Measurements from ENCODE around the gene C4B.

Gene C4B

GRCh38 chr6:32074996-32075532 is 60.5 kb downstream of the C4B start:
- H3K36me3 ChIP-seq (ENCODE audit: insufficient read depth, low read length), result no peaks in the 10 kb centered on the region
- no peak overlapping the region for H3K4me3 ChIP-seq (ENCODE audit: low read depth in 1 of 2, low read length in 2 of 2)
- no peaks in the 10 kb centered on the region for H4K20me1 ChIP-seq (ENCODE audit: insufficient read depth, low read length)
- no peak for ATAC-seq (ENCODE audit: insufficient read depth, low read depth)
- H3K27ac ChIP-seq (ENCODE audit: low read length), result no peak overlapping the region
- TF ChIP-seq, protein P1, sequence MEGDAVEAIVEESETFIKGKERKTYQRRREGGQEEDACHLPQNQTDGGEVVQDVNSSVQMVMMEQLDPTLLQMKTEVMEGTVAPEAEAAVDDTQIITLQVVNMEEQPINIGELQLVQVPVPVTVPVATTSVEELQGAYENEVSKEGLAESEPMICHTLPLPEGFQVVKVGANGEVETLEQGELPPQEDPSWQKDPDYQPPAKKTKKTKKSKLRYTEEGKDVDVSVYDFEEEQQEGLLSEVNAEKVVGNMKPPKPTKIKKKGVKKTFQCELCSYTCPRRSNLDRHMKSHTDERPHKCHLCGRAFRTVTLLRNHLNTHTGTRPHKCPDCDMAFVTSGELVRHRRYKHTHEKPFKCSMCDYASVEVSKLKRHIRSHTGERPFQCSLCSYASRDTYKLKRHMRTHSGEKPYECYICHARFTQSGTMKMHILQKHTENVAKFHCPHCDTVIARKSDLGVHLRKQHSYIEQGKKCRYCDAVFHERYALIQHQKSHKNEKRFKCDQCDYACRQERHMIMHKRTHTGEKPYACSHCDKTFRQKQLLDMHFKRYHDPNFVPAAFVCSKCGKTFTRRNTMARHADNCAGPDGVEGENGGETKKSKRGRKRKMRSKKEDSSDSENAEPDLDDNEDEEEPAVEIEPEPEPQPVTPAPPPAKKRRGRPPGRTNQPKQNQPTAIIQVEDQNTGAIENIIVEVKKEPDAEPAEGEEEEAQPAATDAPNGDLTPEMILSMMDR (IDR thresholded peaks at IDR 0.05; ENCODE audit: borderline replicate concordance, extremely low read depth, low read length, poor library complexity, severe bottlenecking), result no peak
- TF ChIP-seq EZH2 (IDR thresholded peaks at IDR 0.05; ENCODE audit: borderline replicate concordance, low read depth, low read length, severe bottlenecking), result no peak
- no peak overlapping the region for H2AFZ ChIP-seq (ENCODE audit: low read depth, low read length)
- peaks cover 16% of the 10 kb centered on the region for H3K27me3 ChIP-seq (ENCODE audit: insufficient read depth, low read length, poor library complexity)
- DNase-seq, result no peak
- no peaks in the 10 kb centered on the region for H3K9me3 ChIP-seq (ENCODE audit: insufficient read depth, low read length, severe bottlenecking)
- no peak overlapping the region for H3K9ac ChIP-seq (ENCODE audit: low read depth, low read length)
- H3K4me2 ChIP-seq (ENCODE audit: insufficient read depth, low read length), result no peak overlapping the region
- H3K4me1 ChIP-seq (ENCODE audit: insufficient read depth, low read length), result no peaks in the 10 kb centered on the region
- no peaks in the 10 kb centered on the region for H3K79me2 ChIP-seq (ENCODE audit: insufficient read depth, low read length)

GRCh38 chr6:32075781-32076180 is 61.2 kb downstream of the C4B start:
- Histone ChIP-seq H3K4me2 (ENCODE audit: insufficient read depth, low read length) (no peak overlapping the region), H3K9ac (ENCODE audit: low read depth, low read length) (no peak overlapping the region), H3K9me3 (ENCODE audit: insufficient read depth, low read length, severe bottlenecking) (no peaks in the 10 kb centered on the region), H2AFZ (ENCODE audit: low read depth, low read length) (no peak overlapping the region), H3K4me1 (ENCODE audit: insufficient read depth, low read length) (no peaks in the 10 kb centered on the region), H3K27ac (ENCODE audit: low read length) (no peak overlapping the region), H3K79me2 (ENCODE audit: insufficient read depth, low read length) (no peaks in the 10 kb centered on the region), H3K27me3 (ENCODE audit: insufficient read depth, low read length, poor library complexity) (peaks cover 21% of the 10 kb centered on the region), H3K4me3 (ENCODE audit: low read depth in 1 of 2, low read length in 2 of 2) (no peak overlapping the region), H4K20me1 (ENCODE audit: insufficient read depth, low read length) (no peaks in the 10 kb centered on the region), H3K36me3 (ENCODE audit: insufficient read depth, low read length) (no peaks in the 10 kb centered on the region)
- DNase-seq (no peak), ATAC-seq (ENCODE audit: insufficient read depth, low read depth) (no peak)
- TF ChIP-seq EZH2 (IDR thresholded peaks at IDR 0.05; ENCODE audit: borderline replicate concordance, low read depth, low read length, severe bottlenecking), result no peak
- TF ChIP-seq, protein P1 (IDR thresholded peaks at IDR 0.05; ENCODE audit: borderline replicate concordance, extremely low read depth, low read length, poor library complexity, severe bottlenecking), result no peak

GRCh38 chr6:32076321-32076809 is 61.8 kb downstream of the C4B start:
- Histone ChIP-seq H3K79me2 (ENCODE audit: insufficient read depth, low read length) (no peaks in the 10 kb centered on the region), H3K9ac (ENCODE audit: low read depth, low read length) (no peak overlapping the region), H4K20me1 (ENCODE audit: insufficient read depth, low read length) (no peaks in the 10 kb centered on the region), H3K4me2 (ENCODE audit: insufficient read depth, low read length) (no peak overlapping the region), H2AFZ (ENCODE audit: low read depth, low read length) (no peak overlapping the region), H3K4me3 (ENCODE audit: low read depth in 1 of 2, low read length in 2 of 2) (no peak overlapping the region), H3K9me3 (ENCODE audit: insufficient read depth, low read length, severe bottlenecking) (no peaks in the 10 kb centered on the region), H3K4me1 (ENCODE audit: insufficient read depth, low read length) (no peaks in the 10 kb centered on the region), H3K36me3 (ENCODE audit: insufficient read depth, low read length) (no peaks in the 10 kb centered on the region), H3K27ac (ENCODE audit: low read length) (no peak overlapping the region), H3K27me3 (ENCODE audit: insufficient read depth, low read length, poor library complexity) (peaks cover 27% of the 10 kb centered on the region)
- TF ChIP-seq EZH2 (IDR thresholded peaks at IDR 0.05; ENCODE audit: borderline replicate concordance, low read depth, low read length, severe bottlenecking), result no peak
- TF ChIP-seq, protein P1 (IDR thresholded peaks at IDR 0.05; ENCODE audit: borderline replicate concordance, extremely low read depth, low read length, poor library complexity, severe bottlenecking), result no peak
- DNase-seq, result no peak
- no peak for ATAC-seq (ENCODE audit: insufficient read depth, low read depth)
